Mesenteric fat pad (tissue), 1 donor: ENCODE results near the gene RHOF. TPM values are rescaled to one million over a fixed set of nuclear protein-coding genes. Genes with fewer than 3 reads are reported as not detected.
A peak's percentile ranks its signal among the peaks of the same experiment; 100 is the strongest.

ENCODE experiments used
- DNase-seq: peaks from one replicate; pipeline ENCODE4 v3.0.0-alpha.2; 2020; ENCODE audit warnings: low spot score
- total RNA-seq: library from RNA; stranded (reverse); fragmentation: NEBNext Ultra II Directional; extraction: Animal tissue kit (Norgen Biotek cat#: 25700); gene quantifications from one replicate; pipeline ENCODE4 v1.2.1, GENCODE V29; 2021
- donor health status: DM: yes; HTN: yes; CAD: no.

Gene RHOF
- total RNA-seq, 1 donor from 2014 or later: 6.1 TPM

DNA sequence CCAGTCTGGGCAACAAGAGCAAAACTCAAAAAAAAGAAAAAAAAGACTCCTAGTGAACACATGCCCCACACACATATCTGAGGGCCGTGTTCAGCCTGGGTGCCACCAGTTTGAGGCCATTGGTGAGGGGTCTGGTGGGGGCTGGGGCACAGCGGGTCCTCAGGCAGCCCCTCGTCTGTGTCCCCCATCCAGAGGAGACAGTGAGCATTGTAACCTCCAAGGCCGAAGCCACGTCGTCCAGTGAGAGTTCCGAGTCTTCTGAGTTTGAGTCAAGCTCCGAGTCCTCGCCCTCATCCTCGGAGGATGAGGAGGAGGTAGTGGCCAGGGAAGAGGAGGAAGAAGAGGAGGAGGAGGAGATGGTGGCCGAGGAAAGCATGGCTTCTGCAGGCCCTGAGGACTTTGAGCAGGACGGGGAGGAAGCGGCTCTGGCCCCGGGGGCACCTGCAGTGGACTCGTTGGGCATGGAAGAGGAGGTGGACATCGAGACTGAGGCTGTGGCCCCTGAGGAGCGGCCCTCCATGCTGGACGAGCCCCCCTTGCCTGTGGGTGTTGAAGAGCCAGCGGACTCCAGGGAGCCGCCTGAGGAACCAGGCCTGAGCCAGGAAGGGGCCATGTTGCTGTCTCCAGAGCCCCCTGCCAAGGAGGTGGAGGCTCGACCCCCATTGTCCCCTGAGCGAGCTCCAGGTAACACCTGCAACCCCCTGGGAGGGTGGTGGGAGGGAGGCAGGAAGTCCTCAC lies 25.9 kb upstream of the RHOF start:
- DNase-seq: no peak

DNA sequence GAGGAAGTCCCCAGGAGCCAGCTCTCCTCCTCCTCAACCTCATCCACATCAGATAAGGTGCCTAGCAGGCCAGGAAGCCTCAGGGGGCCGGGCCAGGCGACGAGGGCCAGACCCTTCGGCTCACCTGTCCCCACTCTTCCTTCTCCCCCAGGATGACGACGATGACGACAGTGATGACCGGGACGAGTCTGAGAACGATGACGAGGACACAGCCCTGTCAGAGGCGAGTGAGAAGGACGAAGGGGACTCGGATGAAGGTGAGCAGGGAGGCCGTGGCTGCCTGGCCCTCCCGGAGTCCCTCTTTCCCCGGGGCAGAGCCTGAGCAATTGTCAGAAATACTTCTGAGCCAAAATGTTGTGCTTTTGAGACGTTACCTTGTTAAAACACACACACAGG lies 24.2 kb upstream of the RHOF start:
- DNase-seq: no peak

DNA sequence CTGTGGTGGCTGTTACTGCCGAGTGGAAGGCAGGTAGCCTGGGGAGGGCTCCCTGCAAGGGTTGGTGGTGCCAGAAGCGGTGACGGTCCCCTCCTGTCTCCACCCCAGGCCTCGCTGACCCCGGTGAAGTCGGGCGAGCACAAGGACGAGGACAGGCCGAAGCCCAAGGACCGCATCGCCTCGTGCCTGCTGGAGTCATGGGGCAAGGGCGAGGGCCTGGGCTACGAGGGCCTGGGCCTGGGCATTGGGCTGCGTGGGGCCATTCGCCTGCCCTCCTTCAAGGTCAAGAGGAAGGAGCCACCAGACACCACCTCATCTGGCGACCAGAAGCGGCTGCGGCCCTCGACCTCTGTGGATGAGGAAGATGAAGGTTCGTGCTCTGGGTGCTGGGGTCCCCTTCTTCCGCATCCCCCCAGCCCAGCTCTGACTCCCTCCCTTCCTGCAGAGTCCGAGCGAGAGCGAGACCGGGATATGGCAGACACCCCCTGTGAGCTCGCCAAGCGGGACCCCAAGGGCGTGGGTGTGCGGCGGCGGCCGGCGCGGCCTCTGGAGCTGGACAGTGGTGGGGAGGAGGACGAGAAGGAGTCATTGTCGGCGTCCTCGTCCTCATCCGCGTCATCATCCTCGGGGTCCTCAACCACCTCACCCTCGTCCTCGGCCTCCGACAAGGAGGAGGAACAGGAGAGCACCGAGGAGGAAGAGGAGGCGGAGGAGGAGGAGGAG lies 23.6 kb upstream of the RHOF start:
- no peak for DNase-seq

DNA sequence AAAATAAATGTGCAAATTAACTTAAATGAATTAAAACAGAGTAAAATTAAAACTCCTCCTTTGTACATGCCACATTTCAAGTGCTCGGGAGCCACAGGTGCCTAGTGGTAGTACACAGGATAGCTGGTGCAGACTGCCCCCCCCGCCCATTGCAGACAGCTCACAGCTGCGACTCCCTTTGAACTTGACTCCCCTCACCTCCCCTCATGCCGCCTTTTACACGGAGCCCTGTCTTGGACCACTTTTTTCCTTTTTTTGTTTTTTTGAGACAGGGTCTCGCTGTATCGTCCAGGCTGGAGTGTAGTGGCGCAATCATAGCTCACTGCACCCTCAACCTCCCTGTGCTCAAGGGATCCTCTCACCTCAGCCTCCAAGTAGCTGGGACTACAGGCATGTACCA lies 21.8 kb upstream of the RHOF start:
- DNase-seq: no peak

DNA sequence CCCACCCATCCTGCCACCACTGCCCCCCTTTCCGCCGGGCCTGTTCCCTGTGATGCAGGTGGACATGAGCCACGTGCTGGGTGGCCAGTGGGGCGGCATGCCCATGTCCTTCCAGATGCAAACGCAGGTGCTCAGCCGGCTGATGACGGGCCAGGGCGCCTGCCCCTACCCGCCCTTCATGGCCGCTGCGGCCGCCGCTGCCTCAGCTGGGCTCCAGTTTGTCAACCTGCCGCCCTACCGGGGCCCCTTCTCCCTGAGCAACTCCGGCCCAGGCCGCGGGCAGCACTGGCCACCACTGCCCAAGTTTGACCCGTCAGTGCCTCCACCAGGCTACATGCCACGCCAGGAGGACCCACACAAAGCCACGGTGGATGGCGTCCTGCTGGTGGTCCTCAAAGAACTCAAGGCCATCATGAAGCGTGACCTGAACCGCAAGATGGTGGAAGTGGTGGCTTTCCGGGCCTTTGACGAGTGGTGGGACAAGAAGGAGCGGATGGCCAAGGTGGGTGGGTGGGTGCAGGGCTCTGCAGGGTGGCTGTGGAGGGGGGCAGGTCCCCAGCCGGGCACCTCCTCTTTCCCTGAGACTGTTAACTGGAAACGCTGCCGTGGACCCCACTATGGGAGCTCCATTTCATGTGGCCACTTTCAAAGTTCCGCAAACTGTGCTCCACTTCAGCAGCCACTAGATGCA lies 21.1 kb upstream of the RHOF start:
- no peak for DNase-seq

DNA sequence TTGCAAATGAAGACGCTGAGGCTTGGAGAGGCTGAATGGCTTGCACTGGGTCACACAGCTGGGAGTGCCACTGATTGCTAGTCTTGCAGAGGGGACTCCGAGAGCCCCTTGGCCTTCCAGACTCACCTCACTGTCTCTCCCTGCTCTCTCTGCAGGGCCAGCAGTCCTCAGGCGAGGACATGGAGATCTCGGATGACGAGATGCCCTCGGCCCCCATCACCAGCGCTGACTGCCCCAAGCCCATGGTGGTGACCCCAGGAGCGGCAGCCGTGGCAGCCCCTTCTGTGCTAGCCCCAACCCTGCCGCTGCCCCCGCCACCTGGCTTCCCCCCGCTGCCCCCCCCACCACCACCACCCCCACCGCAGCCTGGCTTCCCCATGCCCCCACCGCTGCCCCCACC lies 20.5 kb upstream of the RHOF start:
- DNase-seq: no peak

DNA sequence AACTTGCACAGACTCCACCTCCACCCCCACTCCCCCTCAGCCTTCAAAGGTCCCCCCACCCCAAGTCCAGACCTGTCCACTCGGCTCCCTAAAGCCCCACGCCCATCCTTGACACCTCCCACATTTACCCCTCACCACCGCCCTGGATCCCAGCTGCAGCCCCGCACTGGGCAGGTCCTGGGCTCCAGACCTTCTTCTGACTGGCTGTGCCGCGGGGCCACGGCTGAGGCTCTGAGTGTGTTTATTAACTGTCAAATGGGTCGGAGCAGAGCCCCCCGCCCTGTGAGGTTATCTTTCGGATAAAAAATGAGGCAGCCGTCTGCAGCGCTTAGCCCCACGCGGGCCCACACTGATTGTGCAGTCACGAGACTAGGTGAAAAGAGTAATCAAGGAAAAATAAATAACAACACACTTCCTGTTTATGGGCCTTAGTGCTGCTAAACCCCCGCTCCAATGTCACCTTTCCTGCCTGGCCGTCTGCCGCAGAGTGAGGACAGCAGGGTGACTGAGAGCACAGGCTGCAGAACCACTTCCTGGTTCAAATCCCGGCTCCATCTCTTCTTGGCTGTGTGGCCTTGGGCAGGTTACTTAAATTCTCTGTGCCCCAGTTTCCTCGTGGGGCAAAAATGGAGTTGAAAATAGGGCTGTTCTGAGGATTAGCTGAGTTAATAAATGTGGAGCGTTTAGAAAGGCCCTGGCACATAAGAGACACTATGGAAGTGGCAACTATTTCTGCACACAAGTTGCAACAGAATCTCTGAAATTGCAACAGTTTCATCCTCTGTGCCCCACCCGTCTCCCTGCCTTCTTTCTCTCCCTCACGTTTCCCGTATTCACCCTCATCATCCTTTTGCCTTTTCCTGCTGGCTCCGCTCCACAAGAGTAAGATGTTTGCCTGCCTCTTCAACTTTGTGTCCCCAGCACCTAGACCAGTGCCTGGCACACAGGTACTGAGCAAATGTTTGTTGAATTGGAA lies 19.7 kb upstream of the RHOF start:
- DNase-seq: no peak

DNA sequence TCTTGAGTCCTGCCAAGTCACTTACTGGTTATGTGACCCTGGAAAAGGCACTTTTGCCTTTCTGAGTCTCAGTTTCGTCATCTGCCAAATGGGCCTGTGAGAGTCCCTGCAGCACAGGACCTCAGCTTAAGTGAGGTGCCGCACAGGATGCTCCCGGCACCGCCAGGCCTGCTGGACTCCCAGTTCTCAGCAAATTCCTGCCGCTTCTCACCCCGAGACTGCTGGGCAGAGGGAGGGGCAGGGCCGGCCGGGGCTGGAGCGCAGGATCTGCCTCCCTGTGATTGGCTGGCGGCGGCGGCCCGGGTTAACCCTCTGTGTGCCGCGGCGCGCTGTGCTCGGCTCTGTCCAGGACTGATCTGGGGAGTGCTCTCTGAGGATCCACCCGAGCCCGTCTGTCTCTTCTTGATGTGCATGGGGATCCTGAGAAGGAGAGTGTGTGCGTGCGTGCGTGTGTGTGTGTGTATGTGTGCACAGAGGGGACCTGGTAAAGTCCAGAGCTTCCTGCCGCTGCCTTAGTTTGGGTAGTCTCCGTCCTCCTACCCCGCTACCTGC lies 18.9 kb upstream of the RHOF start:
- DNase-seq: no peak

DNA sequence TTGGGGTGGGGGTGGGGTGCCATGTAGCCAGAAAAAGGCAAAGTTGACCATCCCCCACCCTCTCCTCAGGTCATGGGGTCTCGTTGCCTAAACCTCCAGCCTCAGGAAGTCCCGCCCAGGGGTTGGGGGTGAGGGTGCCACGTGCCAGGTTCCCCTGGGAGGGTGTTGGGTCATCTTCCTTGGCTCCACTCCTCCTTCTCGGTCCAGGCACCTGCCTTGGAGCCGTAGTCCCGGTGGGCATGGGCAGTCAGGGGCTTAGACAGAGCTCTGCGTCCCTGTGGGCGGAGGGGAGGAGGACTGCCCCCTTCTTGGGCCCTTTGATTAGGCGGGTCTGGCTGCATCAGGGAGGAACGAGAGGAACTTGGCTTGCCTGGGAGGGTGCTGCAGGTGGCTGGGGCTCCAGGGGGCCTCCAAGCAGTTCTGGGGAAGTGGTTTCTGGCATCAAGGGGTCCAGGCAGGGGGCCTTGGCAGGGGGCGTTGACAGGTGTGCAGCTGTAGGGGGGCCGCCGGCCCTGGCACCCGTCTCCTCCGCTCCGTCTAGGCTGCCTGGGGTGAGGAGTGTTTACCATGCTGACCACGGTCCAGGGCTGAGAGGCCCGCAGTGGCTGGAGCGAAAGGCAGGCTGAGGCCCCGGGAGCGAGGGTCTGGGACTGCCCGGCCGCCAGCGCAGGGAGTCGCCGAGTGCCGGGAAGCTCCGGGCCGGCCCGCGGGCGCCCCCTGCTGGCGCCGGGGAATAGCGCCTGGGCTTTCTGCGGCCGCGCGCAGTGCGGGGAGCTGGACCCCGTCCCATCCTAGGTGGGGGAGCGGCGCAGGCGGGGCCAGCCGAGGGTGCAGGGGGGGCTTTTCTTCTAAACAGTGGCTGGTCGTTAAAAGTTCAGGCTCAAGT lies 18.2 kb upstream of the RHOF start:
- peak; percentile 92 for DNase-seq

DNA sequence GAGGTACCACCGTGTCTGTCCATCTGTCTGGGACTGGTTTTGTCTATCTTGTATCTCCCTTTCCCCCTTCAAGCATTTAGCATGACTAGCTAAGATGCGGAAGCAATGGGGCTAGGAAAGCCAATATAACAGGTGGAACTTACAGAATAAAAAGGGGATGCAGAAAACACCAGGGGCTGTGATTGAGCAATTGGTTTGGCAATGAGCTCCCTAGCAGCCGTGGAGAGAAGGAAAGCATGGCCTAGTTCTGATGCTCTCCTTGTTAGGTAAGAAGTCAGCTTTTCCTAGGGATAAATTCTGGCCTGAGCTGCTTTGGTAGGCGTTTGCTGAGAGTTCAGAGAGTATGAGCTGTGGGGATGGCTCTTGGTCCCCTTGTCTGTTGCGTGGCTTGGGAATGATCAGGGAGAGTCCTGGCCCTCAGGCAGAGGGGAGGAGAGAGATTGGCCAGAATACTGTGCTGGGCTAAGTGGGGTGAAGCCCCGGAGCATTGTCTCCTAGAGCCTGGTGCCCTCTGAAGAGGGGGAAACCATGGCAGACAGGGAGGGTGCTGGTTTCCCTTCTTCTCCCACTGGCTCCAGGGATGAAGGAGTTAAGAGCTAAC lies 17.4 kb upstream of the RHOF start:
- no peak for DNase-seq

DNA sequence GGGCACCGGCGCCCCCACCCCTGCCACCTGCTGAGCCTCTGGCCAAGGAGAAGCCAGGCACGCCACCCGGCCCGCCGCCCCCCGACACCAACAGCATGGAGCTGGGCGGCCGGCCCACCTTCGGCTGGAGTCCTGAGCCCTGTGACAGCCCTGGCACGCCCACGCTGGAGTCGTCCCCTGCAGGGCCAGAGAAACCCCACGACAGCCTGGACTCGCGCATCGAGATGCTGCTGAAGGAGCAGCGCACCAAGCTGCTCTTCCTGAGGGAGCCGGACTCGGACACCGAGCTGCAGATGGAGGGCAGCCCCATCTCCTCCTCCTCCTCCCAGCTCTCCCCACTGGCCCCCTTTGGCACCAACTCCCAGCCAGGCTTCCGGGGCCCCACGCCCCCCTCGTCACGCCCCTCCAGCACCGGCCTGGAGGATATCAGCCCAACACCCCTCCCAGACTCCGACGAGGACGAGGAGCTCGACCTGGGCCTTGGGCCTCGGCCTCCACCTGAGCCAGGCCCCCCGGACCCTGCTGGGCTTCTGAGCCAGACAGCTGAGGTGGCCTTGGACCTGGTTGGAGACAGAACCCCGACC lies 16.8 kb upstream of the RHOF start:
- DNase-seq: no peak

DNA sequence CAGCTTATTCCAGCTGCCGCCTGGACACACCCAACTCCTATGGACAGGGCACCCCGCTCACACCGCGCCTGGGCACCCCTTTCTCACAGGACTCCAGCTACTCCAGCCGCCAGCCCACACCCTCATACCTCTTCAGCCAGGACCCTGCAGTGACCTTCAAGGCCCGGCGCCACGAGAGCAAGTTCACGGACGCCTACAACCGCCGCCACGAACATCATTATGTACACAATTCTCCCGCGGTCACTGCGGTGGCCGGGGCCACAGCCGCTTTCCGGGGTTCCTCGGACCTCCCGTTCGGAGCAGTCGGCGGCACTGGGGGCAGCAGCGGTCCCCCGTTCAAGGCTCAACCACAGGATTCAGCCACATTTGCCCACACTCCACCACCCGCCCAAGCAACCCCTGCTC lies 16.2 kb upstream of the RHOF start:
- no peak for DNase-seq

DNA sequence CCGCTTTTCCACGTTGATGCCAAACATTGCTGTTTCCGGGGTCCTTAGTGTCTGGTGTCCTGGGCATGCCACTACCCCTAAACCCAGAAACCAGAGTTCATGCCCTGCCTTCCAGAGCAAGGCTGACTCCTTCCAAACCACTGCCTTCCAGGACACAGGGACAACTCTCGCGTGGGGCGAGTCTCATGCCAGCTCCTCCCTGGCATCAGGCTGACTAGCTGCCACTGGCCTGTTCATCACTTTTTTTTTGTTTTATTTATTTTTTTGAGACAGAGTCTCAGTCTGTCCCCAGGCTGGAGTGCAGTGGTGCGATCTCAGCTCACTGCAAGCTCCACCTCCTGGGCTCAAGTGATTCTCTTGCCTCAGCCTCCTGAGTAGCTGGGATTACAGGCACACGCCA lies 15.1 kb upstream of the RHOF start:
- no peak for DNase-seq

DNA sequence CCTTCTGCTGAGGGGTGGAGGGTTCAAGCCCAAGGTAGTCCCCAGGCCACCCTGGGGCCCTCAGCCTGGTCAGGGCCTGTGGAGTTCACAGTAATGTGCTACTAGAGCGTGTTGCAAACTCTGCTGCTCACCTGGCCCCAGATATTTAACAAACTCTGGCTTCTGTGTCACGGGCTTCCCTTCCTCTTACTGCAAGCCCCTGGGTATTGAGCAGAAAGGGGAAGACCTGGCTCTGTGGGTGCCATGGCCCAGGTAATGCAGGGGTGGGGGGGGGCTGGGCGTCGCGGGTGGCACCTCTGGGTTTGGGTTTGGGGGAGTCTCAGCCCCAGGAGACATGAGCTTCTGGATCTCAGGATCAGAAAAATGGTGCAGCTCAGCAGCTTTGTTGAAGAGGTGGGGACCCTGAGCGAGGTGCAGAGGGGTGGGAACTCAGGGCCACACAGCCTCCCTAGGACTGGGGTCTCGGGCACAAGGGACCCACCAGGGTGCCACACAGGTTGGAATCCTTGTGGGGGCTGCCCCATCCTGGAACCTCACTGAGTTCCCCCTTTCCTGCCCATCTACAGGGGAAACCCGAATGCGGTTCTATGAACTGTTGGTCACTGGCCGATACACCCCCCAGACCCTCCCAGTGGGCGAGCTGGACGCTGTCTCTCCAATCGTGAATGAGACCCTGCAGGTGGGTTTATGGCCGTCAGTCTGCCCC lies 14.3 kb upstream of the RHOF start:
- DNase-seq: no peak

DNA sequence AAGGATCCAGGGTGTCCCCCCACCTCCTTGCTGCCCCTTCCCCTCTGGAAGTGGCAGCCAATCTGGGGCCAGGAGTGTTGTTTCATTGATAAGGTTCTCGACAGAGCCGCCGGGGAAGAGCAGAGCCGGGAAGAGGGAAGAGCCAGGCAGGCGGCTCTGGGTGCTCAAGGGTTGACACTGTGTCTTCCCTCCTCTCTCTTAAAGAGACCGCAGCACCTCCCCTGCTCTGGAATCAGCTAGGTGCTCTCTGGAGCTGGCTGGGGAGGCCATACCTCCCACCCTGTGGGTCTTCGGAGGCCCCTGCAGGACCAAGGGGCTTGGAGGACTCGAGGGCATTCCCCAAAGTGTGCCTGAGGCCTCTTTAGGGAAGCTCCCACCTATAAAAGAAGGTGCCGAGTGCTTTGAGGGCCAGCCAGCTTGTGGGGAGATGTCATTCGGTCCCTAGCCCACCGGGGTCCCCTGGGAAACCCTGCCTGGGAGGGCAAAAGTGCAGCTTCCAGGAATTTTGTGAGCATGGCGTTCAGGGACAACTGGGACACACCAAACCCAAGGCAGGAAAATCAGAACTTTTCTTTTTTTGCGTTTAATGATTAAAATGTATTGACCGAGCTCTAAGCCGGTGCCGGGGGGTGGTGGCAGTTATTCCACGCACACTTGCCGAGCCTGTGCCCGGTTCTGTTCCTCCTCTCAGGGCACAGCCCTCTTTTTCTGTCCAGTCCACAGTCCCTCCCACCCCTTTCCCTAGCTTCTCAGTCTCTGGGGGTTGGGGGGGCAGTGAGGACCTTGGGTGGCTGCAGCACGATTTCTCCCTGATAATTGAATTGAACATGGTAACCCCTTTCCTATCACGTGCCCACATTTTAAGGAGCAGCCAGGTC lies 13.3 kb upstream of the RHOF start:
- DNase-seq: no peak

DNA sequence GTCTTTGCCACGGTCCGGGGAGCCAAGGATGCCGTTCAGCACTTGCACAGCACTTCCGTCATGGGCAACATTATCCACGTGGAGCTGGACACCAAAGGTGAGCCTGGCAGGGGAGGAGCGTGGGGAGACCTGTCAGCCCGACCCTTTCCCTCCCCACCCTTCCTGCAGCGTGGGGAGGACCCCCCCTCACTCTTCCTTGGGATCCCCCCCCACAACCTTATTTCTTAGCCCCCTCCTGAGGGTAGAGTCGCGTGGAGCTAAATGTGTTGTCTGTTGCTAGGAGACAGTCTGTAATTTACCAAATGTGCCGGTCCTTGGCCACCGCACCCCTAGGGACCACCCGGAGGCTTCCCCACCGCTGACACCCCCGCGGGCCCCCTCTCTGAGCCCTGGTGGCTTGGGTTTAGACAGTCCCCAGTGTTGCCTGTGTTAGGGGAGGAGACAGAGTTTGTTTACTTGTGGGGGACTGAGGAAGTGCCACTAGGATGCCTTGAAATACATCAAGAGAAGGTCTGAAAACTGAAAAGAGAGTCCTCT lies 12.6 kb upstream of the RHOF start:
- DNase-seq: no peak
